ENCODE data around the gene KRT39.

KRT39 gene

DNA sequence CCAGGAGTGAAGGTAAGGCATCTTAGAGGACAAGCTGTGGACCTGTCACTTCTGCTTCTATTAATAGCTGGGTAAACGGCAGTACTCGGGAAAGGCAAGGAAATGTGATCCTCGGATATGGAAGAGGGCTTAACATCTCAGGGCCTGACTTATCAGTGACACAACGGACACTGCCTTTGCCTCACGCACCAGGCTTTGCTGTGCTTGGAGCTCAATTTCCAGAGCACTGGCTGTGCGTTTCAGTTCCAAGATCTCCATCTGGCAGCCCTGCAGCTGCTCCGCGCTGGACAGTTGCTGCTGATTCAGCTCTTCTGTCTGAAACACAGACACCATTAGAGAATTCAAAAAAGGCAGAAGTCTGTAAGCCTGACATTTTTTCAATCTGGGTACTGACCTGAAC is 13.8 kb upstream of the KRT39 start:
- H3K27me3 ChIP-seq (replicated peaks; ENCODE audit: control insufficient read depth, insufficient read depth, low read length): no peaks in the 10 kb centered on the region; the same call in 1 of the 2 replicates
- TF ChIP-seq, protein P1, sequence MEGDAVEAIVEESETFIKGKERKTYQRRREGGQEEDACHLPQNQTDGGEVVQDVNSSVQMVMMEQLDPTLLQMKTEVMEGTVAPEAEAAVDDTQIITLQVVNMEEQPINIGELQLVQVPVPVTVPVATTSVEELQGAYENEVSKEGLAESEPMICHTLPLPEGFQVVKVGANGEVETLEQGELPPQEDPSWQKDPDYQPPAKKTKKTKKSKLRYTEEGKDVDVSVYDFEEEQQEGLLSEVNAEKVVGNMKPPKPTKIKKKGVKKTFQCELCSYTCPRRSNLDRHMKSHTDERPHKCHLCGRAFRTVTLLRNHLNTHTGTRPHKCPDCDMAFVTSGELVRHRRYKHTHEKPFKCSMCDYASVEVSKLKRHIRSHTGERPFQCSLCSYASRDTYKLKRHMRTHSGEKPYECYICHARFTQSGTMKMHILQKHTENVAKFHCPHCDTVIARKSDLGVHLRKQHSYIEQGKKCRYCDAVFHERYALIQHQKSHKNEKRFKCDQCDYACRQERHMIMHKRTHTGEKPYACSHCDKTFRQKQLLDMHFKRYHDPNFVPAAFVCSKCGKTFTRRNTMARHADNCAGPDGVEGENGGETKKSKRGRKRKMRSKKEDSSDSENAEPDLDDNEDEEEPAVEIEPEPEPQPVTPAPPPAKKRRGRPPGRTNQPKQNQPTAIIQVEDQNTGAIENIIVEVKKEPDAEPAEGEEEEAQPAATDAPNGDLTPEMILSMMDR (IDR thresholded peaks at IDR 0.05; ENCODE audit: insufficient read depth, low read length, poor library complexity, severe bottlenecking): no peak
- H3K36me3 ChIP-seq (ENCODE audit: control insufficient read depth, insufficient read depth, low read length): no peaks in the 10 kb centered on the region
- H3K4me3 ChIP-seq (replicated peaks; ENCODE audit: low read depth, low read length): no peak overlapping the region
- DNase-seq (ENCODE audit: extremely low read depth, insufficient read length): no peak

DNA sequence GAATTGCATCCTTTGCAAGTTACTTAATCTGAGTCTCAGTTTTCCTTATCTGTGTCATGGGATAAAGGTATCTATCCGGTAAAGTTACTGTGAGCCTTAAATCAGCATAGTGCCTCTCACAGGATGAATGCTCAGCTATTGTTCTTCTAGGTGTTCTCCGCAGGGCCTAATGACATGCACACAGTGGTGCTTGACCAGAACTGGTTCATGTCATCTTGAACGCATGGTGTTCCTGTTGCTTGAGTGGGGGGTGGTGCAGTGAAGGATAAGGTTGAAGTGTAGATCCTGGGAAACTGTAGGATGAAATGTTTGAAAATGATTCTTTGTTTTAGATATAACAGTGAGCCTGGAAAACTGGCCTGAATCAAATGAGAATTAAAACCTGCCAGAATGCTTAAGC is 13.4 kb upstream of the KRT39 start:
- DNase-seq (ENCODE audit: extremely low read depth, insufficient read length): no peak
- Histone ChIP-seq H3K36me3 (ENCODE audit: control insufficient read depth, insufficient read depth, low read length) (no peaks in the 10 kb centered on the region), H3K4me3 (replicated peaks; ENCODE audit: low read depth, low read length) (no peak overlapping the region), H3K27me3 (replicated peaks; ENCODE audit: control insufficient read depth, insufficient read depth, low read length) (no peaks in the 10 kb centered on the region; the same call in 1 of the 2 replicates)
- TF ChIP-seq, protein P1 (IDR thresholded peaks at IDR 0.05; ENCODE audit: insufficient read depth, low read length, poor library complexity, severe bottlenecking): no peak

DNA sequence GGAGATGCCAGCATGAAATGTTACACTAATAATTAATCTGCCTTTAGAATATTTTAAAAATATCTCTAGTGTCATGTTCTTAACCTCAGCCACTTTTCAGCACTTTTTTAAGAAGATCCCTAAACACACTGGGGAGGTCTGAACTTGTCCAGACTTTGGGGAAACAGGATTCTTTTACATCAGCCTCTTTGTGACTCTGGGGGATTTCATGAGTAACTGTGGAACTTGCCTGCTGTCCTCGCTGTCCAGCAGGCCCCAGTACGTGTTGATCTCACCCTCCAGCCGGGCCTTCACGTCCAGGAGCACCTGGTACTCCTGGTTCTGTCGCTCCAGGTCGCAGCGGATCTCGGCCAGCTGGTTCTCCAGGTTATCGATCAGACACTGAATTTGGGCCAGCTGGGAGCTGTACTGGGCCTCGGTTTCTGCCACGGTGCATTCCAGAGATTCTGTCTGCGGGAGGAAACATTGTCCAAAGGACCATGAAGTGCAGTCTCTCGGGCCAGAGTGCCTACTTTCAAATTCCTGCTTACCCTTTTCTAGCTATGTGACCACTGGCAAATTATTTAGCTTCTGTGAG is 11.9 kb upstream of the KRT39 start:
- TF ChIP-seq, protein P1 (IDR thresholded peaks at IDR 0.05; ENCODE audit: insufficient read depth, low read length, poor library complexity, severe bottlenecking): no peak
- Histone ChIP-seq H3K36me3 (ENCODE audit: control insufficient read depth, insufficient read depth, low read length) (no peaks in the 10 kb centered on the region), H3K27me3 (replicated peaks; ENCODE audit: control insufficient read depth, insufficient read depth, low read length) (no peaks in the 10 kb centered on the region), H3K4me3 (replicated peaks; ENCODE audit: low read depth, low read length) (no peak overlapping the region)
- DNase-seq (ENCODE audit: extremely low read depth, insufficient read length): no peak

DNA sequence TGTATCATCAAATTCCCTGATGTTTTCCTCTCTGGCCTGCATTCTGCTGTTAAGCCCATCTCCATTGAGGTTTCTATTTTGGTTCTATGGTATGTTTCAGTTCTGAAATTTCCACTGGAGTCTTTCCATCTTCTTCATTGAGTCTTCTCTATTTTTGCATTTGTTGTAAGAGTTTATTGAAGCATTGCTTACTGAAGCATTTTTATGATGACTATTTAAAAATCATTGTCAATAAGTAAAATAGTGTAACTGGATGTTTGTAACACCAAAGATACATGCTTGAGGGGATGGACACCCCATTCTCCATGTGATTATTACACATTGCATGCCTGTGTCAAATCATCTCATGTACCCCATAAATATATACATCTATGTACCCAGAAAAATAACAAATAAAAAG is 8.8 kb upstream of the KRT39 start:
- Histone ChIP-seq H3K4me3 (replicated peaks; ENCODE audit: low read depth, low read length) (no peak overlapping the region), H3K36me3 (ENCODE audit: control insufficient read depth, insufficient read depth, low read length) (no peaks in the 10 kb centered on the region), H3K27me3 (replicated peaks; ENCODE audit: control insufficient read depth, insufficient read depth, low read length) (no peaks in the 10 kb centered on the region)
- TF ChIP-seq, protein P1 (IDR thresholded peaks at IDR 0.05; ENCODE audit: insufficient read depth, low read length, poor library complexity, severe bottlenecking): no peak
- DNase-seq (ENCODE audit: extremely low read depth, insufficient read length): no peak

DNA sequence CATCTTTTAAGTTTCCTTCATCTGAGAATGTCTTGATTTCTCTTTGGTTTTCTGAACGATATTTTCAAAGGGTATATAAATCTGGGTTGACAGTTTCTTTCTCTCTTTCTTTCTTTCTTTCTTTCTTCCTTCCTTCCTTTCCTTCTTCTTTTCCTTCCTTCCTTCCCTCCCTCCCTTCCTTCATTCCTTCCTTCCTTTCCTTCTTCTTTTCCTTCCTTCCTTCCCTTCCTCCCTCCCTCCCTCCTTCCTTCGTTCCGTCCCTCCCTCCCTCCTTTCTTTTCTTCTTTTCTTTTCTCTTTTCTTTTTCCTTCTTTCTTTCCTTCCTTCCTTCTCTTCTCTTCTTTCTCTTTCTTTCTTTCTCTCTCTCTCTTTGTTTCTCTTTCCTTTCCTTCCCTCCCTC is 7.6 kb upstream of the KRT39 start:
- TF ChIP-seq, protein P1 (IDR thresholded peaks at IDR 0.05; ENCODE audit: insufficient read depth, low read length, poor library complexity, severe bottlenecking): no peak
- Histone ChIP-seq H3K4me3 (replicated peaks; ENCODE audit: low read depth, low read length) (no peak overlapping the region), H3K27me3 (replicated peaks; ENCODE audit: control insufficient read depth, insufficient read depth, low read length) (no peaks in the 10 kb centered on the region), H3K36me3 (ENCODE audit: control insufficient read depth, insufficient read depth, low read length) (no peaks in the 10 kb centered on the region)
- DNase-seq (ENCODE audit: extremely low read depth, insufficient read length): no peak

DNA sequence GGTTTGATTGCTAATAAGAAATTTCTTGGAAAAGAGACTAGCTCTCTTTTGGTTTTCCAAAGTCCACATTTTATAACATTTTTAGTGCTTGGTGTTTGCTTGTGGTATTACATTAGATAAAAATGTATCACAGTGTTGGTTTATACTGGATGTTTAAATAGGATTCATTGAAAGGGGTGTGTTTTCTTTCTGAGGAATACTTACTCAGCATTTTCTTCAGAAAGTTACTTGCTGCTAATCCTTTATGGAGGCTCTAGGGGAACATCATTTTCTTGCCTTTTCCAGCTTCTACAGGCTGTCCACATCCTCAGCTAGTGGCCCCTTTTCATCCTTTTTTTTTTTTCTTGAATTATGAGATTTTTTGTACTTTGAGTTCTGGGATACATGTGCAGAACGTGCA is 834 bp upstream of the KRT39 start:
- Histone ChIP-seq H3K4me3 (replicated peaks; ENCODE audit: low read depth, low read length) (no peak overlapping the region), H3K36me3 (ENCODE audit: control insufficient read depth, insufficient read depth, low read length) (no peaks in the 10 kb centered on the region), H3K27me3 (replicated peaks; ENCODE audit: control insufficient read depth, insufficient read depth, low read length) (no peaks in the 10 kb centered on the region)
- TF ChIP-seq, protein P1 (IDR thresholded peaks at IDR 0.05; ENCODE audit: insufficient read depth, low read length, poor library complexity, severe bottlenecking): no peak
- DNase-seq (ENCODE audit: extremely low read depth, insufficient read length): no peak

All from GM06990 (cell line).